HG03280 (cell line): ENCODE data around the gene CDKAL1.
"Not testable (repeated sequence)": the region's sequence is repeated elsewhere in the genome, so short reads cannot be mapped to it uniquely, and the experiment has no call there.

ENCODE experiments used
- ATAC-seq: cut with Tn5 transposase; IDR thresholded peaks from one replicate; pipeline ENCODE4 v1.9.1; 2021; ENCODE audit warnings: mild to moderate bottlenecking, moderate library complexity; ENCODE audit not compliant: unreplicated experiment

CDKAL1 gene

DNA sequence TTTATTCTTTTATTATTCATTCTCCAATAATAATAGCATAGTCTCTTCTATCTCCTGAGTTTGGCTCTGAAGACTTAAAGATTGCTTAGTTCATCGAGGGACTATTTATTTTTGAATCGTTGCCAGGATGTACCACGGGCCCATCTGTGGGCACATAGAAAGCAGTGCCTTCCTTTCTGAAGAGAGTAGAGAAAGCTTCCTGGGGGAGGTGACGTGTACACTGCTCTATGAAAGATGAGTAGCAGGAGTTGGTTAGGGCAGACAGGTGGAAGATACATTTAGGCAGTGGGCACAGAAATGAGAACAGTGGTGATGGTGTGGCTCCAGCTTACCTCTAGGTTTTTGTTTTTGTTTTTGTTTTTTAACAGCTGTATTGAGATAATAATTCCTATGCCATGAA, 98.4 kb downstream of the CDKAL1 start:
- no peak for ATAC-seq

DNA sequence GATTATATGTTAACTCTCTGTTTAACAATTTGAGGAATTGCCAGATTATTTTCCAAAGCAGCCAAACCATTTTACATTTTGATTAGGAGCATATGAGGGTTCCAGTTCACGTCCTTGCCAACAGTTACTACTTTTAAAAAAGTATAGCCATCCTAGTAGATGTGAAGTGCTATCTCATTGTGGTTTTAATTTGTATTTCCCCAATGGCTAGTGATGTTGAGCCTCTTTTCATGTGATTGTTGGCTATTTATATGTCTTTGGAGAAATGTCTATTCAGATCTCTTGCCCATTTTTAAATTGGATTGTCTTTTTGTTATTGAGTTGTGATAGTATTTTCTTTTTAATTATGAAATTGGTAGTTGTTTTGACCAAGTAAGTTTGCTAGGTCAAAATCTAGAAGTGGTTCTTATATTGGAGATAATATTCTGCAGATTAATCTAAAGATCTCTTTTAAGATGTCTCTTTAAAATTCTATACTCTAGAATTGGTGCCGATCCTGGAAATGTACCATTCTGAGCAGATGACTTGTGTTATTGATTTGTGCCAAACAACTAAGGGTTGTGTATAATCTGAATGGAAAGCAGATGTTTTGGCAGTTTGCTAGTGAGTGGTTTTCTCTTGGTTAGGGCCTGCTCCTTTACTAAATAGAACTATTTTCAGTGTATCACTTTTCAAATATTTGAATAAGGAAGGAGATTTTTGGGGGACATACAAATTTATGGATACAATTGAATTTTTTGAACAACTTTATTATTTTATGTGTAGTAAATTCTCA, 99.5 kb downstream of the CDKAL1 start:
- ATAC-seq, result no peak

DNA sequence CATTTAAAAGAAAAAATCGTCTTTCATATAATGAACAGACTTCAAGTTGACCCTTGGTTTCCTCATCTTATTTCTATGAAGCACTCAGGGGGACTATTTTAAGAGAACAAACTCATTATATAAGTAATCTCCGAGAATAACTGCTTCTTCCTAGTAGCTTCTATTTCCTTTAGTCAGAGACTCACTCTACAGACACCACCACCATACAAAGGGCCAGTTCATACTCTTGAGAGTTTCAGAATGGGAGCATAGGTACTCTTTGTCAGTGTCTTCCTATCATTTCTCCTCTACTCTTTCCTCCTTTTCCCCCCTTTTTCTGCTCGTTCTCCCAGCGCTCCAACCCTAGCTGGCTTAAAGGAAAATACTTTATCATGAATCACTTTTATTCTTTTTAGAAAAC, 104.9 kb downstream of the CDKAL1 start:
- ATAC-seq, result no peak

DNA sequence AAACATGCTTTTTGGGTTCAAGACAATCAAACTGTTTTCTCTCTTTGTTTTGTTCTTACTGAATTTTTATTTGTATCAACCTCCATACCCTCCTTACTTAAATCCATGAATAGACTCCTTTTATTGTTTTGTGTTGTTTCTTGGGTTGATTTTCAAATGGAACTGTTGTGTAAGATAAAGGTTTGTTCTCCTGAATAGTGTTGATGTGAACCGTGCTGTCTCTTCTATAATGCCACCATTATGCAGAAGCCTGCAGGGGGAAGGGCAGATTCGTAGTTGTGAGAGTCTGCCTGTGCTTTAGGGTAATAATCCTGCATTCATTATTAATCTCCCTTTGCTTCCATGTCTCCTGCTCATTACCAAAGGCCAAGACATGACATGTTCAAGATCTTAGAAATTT, 105.9 kb downstream of the CDKAL1 start:
- no peak for ATAC-seq

DNA sequence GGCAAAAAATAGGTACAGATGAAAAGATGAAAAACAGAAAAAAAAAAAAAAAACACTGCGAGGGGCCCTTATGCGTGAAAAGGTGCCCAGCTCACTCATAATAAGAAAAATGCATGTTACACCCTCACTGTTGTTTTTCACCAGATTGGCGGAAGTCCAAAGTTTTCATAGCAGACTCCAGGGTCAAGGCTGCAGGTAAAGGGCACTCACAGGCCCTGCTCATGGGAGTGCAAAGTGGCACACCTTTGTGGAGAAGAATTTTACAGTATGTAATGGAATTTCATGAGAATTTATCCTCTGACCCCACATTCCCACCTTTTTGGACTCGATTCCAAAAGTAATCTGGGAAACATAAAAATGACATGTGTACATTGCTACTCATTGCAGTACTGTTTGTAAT, 108.2 kb downstream of the CDKAL1 start:
- ATAC-seq, result no peak

DNA sequence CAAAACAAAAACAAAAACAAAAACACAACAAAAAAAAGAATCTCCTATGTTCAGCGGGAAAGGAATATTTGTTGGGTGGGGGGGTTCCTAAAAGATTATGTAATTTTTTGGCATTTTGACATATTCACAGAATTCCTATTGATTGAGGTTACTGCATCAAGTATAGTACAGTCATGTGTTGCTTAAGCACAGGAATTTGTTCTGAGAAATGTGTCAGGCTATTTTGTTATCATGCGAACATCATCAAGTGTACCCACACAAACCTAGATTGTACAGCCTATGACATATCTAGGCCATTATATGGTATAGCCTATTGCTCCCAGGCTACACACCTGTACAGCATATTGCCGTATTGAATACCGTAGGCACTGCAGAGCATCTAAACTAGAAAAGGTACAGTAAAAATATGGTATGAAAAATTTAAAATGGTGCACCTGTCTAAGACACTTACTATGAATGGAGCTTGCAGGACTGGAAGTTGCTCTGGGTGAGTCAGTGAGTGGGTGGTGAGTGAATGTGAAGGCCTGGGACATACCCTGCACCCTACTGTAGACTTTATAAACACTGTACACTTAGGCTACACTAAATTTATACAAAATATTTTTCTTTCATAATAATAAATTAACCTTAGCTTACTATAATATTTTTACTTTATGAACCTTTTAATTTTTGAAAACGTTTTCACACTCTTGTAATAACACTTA, 110.6 kb downstream of the CDKAL1 start:
- ATAC-seq, result no peak

DNA sequence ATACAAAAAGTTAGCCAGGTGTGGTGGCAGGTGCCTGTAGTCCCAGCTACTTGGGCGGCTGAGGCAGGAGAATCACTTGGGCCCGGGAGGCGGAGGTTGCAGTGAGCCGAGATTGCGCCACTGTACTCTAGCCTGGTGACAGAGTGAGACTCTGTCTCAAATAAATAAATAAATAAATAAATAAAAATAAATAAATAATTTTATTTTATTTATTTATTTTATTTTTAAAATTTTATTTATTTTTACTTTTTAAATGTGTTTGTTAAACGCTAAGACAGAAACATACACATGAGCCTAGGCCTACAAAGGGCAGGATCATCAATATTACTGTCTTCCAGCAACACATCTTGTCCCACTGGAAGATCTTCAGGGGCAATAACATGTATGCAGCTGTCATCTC, 111.3 kb downstream of the CDKAL1 start:
- not testable (repeated sequence) for ATAC-seq

DNA sequence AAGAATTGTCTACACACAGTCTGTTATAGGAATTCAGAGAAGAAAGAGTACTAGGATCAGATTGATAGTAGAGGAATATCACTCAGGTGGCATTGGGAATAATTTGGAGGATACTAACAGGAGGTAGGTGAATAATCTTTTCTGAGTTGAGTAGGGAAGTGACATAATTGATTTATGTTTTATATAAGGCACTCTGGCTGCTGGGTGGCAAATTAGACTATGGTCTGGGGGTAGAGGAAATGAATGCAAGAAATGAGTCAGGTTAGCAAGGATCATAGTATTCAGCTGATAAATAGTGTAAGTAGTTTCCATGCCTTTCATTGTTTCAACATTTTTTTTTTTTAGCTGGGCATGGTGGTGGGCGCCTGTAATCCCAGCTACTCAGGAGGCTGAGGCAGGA, 113.3 kb downstream of the CDKAL1 start:
- ATAC-seq, result no peak

DNA sequence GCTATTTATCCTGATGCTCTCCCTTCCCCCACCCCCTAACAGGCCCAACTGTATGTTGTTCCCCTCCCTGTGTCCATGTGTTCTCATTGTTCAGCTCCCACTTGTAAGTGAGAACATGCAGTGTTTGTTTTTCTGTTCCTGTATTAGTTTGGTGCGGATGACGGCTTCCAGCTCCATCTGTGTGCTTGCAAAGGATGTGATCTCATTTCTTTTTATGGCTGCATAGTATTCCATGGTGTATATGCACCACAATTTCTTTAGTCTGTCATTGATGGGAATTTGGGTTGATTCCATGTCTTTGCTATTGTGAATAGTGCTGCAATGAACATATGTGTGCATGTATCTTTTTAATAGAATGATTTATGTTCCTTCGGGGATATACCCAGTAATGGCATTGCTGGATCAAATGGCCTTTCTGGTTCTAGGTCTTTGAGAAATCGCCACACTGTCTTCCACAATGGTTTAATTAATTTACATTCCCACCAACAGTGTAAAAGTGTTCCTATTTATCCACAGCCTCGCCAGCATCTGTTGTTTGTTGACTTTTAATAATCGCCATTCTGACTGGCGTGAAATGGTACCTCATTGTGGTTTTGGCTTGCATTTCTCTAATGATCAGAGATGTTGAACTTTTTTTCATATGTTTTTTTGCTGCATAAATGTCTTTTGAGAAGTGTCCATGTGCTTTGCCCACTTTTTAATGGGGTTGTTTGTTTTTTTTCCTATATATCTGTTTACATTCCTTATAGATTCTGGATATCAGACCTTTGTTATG, 115.6 kb downstream of the CDKAL1 start:
- ATAC-seq, result not testable (repeated sequence)

DNA sequence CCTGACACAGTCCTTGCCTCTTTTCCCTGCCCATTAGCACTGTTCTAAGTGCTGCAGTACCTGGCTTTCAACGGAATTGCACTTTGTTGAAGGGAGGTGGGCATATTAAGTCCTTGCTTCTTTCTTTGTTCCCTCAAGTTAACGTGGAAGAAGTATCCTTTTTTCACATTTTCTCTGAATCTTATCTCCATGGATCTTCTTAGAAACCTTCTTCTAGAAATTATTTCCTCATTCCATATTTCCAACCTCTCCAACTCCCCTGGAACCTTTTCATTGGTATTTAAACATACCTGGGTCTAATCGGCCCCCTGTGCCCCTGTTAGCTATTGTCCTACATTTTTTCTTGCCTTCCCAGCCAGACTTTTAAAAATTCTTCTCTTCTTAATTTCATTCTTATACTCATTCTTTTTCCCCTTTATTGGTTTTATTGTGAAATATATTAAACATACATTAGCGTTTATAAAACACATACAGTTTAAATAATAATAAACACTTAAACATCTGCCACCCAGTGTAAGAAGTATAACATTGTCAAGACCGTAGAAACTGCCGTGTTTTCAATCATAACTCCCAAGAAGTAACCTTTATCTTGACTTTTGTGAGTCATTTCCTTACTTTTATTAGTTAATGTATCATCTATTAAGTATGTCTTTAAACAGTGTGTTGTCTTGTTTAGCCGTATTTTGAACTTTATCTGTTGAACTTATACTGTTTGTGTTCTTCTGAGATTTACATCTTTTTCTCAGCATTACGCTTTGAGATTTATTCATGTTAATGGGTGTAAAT, 118.2 kb downstream of the CDKAL1 start:
- no peak for ATAC-seq

DNA sequence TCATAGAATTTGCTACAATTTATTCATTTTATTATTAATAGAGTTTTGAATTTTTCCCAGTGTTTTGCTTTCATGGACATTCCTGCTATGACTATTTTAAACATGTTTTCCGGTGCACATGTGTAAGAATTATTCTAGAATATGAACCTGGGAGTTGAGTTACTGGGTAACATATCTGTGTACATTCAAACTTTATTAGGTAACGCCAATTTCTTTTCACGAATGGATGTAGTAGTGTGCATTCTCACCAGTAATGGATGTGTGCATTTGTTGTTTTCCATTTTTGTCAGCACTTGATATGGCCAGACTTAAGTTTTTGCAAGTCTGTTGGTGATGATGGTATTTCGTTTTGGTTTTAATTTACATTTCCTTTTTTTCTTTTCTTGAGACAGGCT, 118.8 kb downstream of the CDKAL1 start:
- no peak for ATAC-seq

DNA sequence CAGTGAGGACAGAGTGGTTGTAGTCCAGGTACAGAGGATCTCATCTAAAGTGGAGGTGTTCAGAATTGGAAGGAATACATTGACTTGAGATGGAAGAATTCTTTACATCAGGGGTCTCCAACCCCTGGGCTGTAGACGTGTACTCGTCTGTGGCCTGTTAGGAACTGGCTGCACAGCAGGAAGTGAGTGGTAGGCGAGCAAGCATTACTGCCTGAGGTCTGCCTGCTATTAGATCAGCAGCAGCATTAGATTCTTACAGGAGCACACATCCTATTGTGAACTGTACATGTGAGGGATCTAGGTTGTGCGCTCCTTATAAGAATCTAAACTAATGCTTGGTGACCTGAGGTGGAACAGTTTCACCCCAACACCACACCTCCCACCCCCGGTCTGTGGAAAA, 121.1 kb downstream of the CDKAL1 start:
- ATAC-seq, result no peak

DNA sequence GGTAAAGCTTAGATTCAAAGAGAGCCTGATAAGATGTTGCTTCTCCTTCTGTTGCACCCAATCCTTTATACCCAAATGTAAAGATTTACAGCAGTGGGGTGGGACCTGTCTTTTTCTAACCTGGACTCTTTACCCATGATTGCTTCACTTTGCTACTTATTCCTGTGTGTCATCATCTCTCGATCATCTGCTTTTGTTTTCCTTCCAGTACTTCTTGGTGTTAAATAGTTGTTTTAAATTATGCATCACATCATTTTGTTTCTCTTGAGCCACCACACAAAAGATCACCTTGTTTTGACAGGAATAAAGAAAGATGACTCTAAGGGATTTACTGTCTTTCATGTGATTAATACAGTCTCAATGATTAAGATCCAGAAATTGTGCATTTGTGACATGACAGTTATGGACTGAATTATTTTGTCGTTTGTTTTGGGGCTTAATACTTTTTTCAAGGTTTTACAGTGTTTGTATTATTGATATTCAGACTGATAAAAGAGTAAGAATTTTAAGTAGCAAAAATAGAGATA, 123.1 kb downstream of the CDKAL1 start:
- no peak for ATAC-seq

DNA sequence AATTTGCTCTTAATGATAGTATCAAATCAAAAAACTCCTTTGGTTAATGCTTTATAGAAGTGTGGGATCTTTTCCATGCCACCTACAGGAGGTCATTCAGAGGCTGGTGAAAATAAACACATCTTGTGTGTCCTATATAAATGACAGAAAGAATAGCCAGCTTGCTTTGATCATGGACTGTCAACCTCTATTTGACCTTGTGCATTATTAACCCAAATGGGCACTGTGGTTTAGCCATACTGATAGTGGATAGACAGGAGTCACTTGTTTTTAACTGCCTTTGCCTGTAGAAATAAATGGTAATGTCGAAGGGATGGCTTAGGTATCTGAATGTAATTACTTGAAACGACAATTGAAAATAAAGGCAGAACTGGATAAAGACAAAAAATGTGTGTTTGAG, 123.8 kb downstream of the CDKAL1 start:
- no peak for ATAC-seq

DNA sequence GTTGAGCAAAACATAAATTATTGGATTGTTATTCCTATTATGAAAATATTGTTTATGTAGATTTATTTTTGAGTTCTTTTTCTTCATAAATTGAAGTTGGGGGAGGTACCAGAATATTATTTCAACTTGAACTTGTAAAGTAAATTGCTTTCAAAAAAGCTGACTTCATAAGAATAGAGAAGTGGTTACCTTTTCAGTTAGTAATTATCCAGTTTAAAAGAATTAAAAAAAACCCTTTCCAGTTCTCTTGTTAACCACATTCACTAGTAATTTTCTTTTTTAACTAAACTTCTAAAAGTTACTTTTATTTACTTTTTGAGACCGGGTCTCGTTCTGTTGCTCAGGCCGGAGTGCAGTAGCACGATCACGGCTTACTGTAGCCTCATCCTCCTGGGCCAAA, 124.3 kb downstream of the CDKAL1 start:
- no peak for ATAC-seq

DNA sequence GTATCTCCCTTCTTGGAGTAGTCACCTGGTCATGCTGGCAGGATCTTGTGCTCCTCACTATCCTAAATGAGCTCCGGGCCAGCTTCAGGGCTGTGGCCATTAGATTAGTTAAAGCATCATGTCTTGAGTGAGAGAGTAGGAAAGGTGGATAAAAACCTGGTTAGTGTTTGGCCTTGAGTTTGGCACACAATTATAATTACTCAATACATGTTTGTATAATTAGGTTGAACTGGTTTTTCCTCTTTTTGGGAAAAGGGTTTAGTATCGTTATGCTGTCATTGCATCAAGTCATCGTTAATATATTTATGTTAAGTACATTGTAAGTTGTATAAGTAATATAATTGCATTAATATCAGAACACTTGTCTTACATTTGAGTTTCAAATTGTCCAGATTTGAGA, 126.3 kb downstream of the CDKAL1 start:
- ATAC-seq, result no peak

DNA sequence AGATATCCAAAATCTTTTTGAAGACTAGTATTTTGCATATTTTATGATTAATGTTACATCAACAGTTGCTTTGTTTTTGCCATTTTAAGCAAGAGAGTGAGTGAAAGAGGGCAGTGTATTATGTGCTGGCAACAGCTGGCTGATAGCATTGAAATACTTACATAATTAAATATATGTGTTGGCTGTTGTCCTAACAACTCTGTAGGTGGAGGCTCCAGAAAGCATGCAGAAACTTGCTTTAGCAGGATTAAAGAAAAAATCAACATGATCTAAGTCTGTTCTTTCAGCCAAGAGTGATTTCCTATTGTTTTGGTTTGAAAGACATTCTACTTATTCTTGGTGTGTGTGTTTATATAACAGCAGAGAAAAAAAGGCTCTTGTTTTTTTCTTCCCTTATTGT, 127.5 kb downstream of the CDKAL1 start:
- no peak for ATAC-seq

DNA sequence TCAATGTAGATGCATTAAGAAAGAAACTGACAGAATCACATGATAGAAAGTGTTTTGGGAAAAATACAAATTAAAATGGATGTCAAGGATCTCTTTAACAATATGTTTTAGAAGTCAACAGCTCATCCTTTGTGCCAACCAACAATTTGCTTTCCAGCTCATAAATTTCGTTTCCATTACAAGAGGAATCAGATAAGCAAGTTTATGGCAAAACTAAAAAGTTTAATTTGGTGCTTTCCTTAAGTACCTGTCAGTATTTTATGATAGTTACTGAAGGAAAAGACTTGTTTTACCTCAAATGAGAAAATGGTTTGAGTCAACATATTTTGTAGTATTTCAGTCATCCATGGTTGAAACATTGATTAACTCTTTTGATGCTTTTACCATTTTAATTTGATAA, 130.0 kb downstream of the CDKAL1 start:
- no peak for ATAC-seq

DNA sequence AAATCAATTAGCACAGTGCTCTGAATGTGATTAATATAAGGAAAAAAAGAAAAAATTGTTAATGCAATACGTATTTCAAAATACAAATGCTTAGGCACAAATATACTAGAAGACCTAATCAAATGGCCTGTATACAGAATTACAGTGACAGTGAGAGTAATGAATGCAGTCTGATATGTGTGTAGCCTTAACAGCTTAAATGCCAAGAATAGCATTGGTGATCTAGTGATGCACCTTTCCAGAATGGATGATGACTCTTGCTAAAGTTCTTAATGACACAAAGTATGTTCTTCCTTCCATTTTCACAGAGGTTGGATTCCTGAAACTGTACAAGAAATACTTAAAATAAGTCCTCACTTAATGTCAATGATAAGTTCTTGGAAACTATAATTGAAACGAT, 131.0 kb downstream of the CDKAL1 start:
- no peak for ATAC-seq

DNA sequence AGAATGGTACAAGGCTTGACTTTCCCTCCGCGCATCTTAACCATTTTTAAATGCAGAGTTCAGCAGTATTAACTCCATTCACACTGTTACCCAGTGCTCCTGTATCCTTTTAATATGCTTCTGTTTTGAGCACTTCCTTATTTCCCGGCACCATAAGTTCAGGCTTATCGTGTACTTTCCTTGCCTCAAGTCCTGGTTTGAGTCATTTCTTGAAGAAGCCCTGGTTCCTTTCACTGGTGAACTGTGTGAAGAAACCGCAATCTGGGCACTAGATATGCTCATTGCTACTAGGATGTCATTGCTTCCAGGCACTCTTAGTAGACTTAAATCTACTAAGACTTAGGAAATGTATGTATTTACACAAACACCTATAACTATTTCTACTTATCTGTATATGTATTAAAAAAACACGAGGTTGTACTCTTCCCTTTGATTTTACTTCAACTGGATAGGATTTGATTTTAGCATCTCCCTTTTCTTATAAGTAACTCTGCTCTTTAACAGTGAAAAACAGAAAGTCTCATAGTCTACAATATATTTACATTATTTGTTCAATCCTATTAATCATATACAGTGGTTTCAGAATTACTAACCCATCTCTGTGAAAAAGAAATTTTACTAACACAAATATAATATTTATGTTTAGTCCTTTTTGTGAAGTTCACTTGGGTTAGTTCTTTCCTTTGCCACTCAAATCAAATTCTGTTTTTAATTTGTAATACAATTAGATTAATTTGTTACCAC, 135.5 kb downstream of the CDKAL1 start:
- peak; percentile 79 for ATAC-seq
